ENCODE measurements around the gene MMP25.

GRCh38 chr16:3038256-3038655 is 8.1 kb upstream of the MMP25 start:
- TF ChIP-seq EZH2 (IDR thresholded peaks at IDR 0.05; ENCODE audit: insufficient read depth, poor library complexity, severe bottlenecking) (no peak), EZH2phosphoT487 (IDR thresholded peaks at IDR 0.05; ENCODE audit: insufficient read depth, low read depth) (no peak)

Measured in GM23248 (cell line).